Measurements from ENCODE around the gene KIRREL1. TPM values are rescaled to one million over a fixed set of nuclear protein-coding genes. Genes with fewer than 3 reads are reported as not detected.

KIRREL1 gene
- polyA plus RNA-seq, 1 donor from 2014 or later, result 12.9 TPM

DNA sequence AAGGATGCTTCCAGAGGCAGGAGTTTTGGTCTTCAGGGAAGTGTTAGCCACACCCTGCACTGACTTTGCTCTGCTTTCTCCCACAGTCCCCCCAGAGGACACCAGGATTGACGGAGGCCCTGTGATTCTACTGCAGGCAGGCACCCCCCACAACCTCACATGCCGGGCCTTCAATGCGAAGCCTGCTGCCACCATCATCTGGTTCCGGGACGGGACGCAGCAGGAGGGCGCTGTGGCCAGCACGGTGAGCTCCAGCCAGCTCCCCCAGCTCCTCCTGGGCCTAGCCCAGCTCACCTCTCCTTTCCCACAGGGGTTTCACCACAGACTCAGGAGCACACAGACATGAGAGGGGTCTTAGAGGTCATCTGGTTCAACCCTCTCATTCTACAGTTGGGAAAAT, 90.9 kb downstream of the KIRREL1 start:
- no peaks in the 10 kb centered on the region for H3K36me3 ChIP-seq (ENCODE audit: insufficient read depth, low read length)
- no peak overlapping the region for H3K4me2 ChIP-seq (ENCODE audit: low read length)
- no peak overlapping the region for H3K27ac ChIP-seq (ENCODE audit: low read length)
- no peaks in the 10 kb centered on the region for H3K9me2 ChIP-seq (ENCODE audit: insufficient read depth, low read length)
- no peak overlapping the region for H3K4me3 ChIP-seq (ENCODE audit: low read length)
- no peaks in the 10 kb centered on the region for H4K20me1 ChIP-seq (ENCODE audit: insufficient read depth)
- H3F3A ChIP-seq (ENCODE audit: insufficient read depth, low read length, poor library complexity, severe bottlenecking), result no peaks in the 10 kb centered on the region
- no peaks in the 10 kb centered on the region for H3K79me2 ChIP-seq (replicated peaks; ENCODE audit: insufficient read depth, low read length)
- no peaks in the 10 kb centered on the region for H3K9me3 ChIP-seq (ENCODE audit: low read length)
- no peak overlapping the region for H2AFZ ChIP-seq (ENCODE audit: low read depth, low read length)
- no peaks in the 10 kb centered on the region for H3K27me3 ChIP-seq (ENCODE audit: insufficient read depth, low read depth, low read length)
- H3K9ac ChIP-seq (ENCODE audit: low read length), result no peak overlapping the region
- TF ChIP-seq TAF1 (IDR thresholded peaks at IDR 0.05; ENCODE audit: low read depth) (no peak), EP300 (conservative IDR thresholded peaks at IDR 0.05; ENCODE audit: poor library complexity, severe bottlenecking) (no peak), MXI1 (conservative IDR thresholded peaks at IDR 0.05; ENCODE audit: poor library complexity, severe bottlenecking) (no peak), POLR2AphosphoS5 (IDR thresholded peaks at IDR 0.05) (no peak)

- H3K27ac ChIP-seq (ENCODE audit: low read length), result no peak overlapping the region
- H4K20me1 ChIP-seq (ENCODE audit: insufficient read depth), result no peaks in the 10 kb centered on the region
- H3K4me3 ChIP-seq (ENCODE audit: low read length), result no peak overlapping the region
- TF ChIP-seq EP300 (conservative IDR thresholded peaks at IDR 0.05; ENCODE audit: poor library complexity, severe bottlenecking) (no peak), RAD21 (conservative IDR thresholded peaks at IDR 0.05) (no peak), CTCF (IDR thresholded peaks at IDR 0.05; ENCODE audit: poor library complexity, severe bottlenecking) (no peak), EZH2 (IDR thresholded peaks at IDR 0.05; ENCODE audit: borderline replicate concordance, insufficient read depth, low read length, poor library complexity, severe bottlenecking) (no peak), REST (IDR thresholded peaks at IDR 0.05; ENCODE audit: borderline replicate concordance) (no peak), SMC3 (conservative IDR thresholded peaks at IDR 0.05; ENCODE audit: poor library complexity) (no peak), POLR2AphosphoS5 (IDR thresholded peaks at IDR 0.05) (no peak), MXI1 (conservative IDR thresholded peaks at IDR 0.05; ENCODE audit: poor library complexity, severe bottlenecking) (no peak), TAF1 (IDR thresholded peaks at IDR 0.05; ENCODE audit: low read depth) (no peak)
- H3K36me3 ChIP-seq (ENCODE audit: insufficient read depth, low read length), result no peaks in the 10 kb centered on the region
- no peak overlapping the region for H3K4me2 ChIP-seq (ENCODE audit: low read length)
- H3K79me2 ChIP-seq (replicated peaks; ENCODE audit: insufficient read depth, low read length), result no peaks in the 10 kb centered on the region
- no peaks in the 10 kb centered on the region for H3F3A ChIP-seq (ENCODE audit: insufficient read depth, low read length, poor library complexity, severe bottlenecking)
- no peaks in the 10 kb centered on the region for H3K9me3 ChIP-seq (ENCODE audit: low read length)
- no peaks in the 10 kb centered on the region for H3K9me2 ChIP-seq (ENCODE audit: insufficient read depth, low read length)
- H3K27me3 ChIP-seq (ENCODE audit: insufficient read depth, low read depth, low read length), result no peaks in the 10 kb centered on the region
- no peak overlapping the region for H3K9ac ChIP-seq (ENCODE audit: low read length)
- no peak overlapping the region for H2AFZ ChIP-seq (ENCODE audit: low read depth, low read length)
These were observed 91.3 kb downstream of the KIRREL1 start for GRCh38 chr1:158084747-158085146.

Measured in neural cell (in vitro differentiated cells).